NCI-H510A treated with DMSO at 0.1 percent for 48 hours (cell line): Measurements from ENCODE around the gene SERPINH1.

Experiments
- DNase-seq: peaks from one replicate; lab custom pipeline; 2025; lab: John Stamatoyannopoulos, UW

Gene SERPINH1

GRCh38 chr11:75596914-75597313, 34.9 kb downstream of the SERPINH1 start:
- DNase-seq, result no peak

GRCh38 chr11:75597636-75598035, 35.6 kb downstream of the SERPINH1 start:
- DNase-seq, result peak; percentile 49

DNA sequence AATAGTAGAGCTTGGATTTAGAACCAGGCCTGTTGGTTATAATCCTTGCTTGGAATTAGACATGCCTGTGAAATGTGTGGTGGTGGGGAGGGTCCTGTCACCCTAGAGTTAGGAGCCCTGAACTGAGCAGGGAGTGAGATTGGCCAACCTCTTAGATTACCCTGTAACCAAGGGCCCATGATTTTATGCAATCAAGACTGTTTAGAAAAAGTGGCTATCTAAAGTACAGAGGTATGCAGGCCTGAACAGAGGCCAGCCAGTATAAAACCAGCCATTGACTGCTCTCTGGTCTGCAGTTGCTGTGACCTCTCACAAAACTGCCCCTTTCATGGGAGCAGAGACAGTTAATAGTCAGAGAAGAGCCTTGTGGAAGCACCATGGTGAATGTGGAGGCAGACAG, 36.2 kb downstream of the SERPINH1 start:
- no peak for DNase-seq

- DNase-seq, result no peak
Measured at GRCh38 chr11:75598900-75599299, 36.8 kb downstream of the SERPINH1 start.

DNA sequence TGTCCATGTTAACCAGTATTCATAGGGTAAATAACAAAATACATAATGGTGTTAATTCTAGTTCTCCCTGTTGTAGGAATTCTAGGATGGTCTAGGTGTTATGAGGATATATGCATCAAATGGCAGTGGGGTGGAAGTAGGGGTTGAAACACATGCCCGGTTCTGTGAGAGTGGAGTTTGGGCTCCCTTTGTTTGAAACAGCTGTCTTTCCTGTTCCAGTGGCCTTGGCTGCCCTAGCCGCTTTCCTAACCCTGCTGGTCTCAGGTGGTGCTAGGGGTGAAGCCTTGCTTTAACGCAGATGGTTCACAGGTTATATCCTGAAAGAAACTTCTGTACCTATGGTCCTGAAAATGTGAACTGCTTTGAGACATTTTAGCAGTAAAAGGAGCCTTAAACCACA, 38.3 kb downstream of the SERPINH1 start:
- DNase-seq, result no peak

- no peak for DNase-seq
Measured at GRCh38 chr11:75601494-75601893, 39.4 kb downstream of the SERPINH1 start.

GRCh38 chr11:75602951-75603350, 40.9 kb downstream of the SERPINH1 start:
- no peak for DNase-seq

- DNase-seq, result no peak
Measured at GRCh38 chr11:75603791-75604736, 42.0 kb downstream of the SERPINH1 start.

DNA sequence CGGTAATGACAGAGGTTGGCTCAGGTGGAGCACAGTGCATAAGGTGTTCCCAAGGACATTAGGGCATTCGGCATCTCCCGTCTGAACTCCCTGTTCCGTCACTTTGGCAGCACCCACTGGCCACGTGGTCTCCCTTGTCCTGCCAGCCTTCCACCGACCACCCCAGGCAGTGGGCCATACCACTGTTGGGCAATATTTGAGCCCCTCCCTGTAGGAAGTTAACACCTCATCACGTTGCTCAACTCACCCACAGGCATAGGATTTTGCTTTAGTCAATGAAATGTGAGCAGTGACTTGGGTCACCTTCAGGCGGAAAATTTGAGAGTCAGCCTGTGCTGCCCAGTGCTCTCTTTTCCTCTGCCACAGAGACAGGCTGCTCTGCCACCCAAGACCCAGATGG, 44.0 kb downstream of the SERPINH1 start:
- no peak for DNase-seq

DNA sequence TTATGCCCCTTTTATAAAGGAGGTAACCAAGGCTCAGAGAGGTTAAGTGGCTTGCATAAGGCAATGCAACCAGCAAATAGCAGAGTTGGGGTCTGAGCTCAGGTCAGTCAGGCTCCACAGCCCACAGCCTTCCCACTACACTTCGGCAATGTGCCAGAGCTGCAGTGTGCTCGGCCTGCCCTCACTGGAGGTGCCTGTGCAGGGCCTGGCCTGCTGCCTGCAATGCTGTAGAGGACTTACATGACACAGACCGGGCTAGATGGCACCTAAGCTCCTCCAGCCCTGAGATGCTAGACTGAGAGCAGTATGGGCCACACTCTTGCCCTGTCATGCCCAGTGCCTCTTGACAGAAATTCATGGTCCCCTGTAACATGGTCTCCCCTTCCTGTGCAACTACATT, 49.8 kb downstream of the SERPINH1 start:
- DNase-seq, result no peak

- DNase-seq, result no peak
Measured at GRCh38 chr11:75615751-75616150, 53.7 kb downstream of the SERPINH1 start.

DNA sequence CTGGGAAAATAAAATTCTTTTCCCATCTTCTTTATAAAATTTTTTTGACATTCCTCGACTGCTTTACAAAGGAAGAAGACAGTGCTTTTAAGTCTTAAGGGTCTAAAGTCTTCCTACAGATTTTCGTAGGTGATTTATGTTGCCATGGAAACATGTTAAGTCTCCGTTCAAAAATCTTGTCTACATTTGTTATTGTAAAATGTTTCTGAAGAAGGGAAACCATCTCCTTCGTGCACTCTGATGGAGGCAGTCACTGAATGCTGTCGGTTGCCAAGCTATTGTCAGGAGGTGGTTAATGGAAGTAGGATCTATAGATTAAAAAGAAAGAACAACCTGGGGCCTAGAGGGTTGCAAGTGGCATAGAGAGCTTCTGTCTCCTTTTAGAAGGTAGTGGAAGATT, 54.2 kb downstream of the SERPINH1 start:
- DNase-seq, result no peak
